Upper lobe of left lung (tissue), 6 donors: ENCODE measurements around the gene PHAF1. TPM values are rescaled to one million over a fixed set of nuclear protein-coding genes. Genes with fewer than 3 reads are reported as not detected.

Experiments used
- ATAC-seq, 2 donors: fragments of 200-7000 bp; cut with Tn5 transposase; one replicate each; pipeline ENCODE4 v1.9.1; 2022; ENCODE audit warnings: mild to moderate bottlenecking in 2 of 2, moderate library complexity in 2 of 2; ENCODE audit not compliant: low FRiP score in 2 of 2
- DNase-seq, 2 donors: peaks; one replicate each; pipeline ENCODE4 v3.0.0-alpha.2; 2019 to 2020
- H3K27ac ChIP-seq, 4 donors: fragments of 200-600 bp; sonication (generic); one replicate each; pipeline ENCODE4 v1.5.1; 2016 to 2019
- H3K27me3 ChIP-seq, 4 donors: fragments of 200-600 bp; sonication (generic); one replicate each; pipeline ENCODE4 v1.5.1; 2017 to 2019
- H3K36me3 ChIP-seq, 4 donors: fragments of 200-600 bp; sonication (generic); one replicate each; pipeline ENCODE4 v1.5.1; 2016 to 2019
- H3K4me1 ChIP-seq, 4 donors: fragments of 200-600 bp; sonication (generic); one replicate each; pipeline ENCODE4 v1.5.1; 2018 to 2019
- H3K4me3 ChIP-seq, 4 donors: fragments of 200-600 bp; sonication (generic); one replicate each; pipeline ENCODE4 v1.5.1; 2017 to 2019; ENCODE audit warnings: mild to moderate bottlenecking in 2 of 4, moderate library complexity in 1 of 4
- H3K9me3 ChIP-seq, 4 donors: fragments of 200-600 bp; sonication (generic); one replicate each; pipeline ENCODE4 v1.5.1; 2018 to 2019
- EP300 ChIP-seq, 4 donors: sonication (generic); formaldehyde crosslinking; IDR thresholded peaks; one replicate each; pipeline ENCODE4 v1.5.1; 2017; ENCODE audit warnings: antibody characterized with exemption in 4 of 4, control low read depth in 2 of 4
- POLR2A ChIP-seq, 4 donors: fragments of 450-650 bp; IDR thresholded peaks; one replicate each; pipeline ENCODE4 v1.5.1; 2016 to 2017; ENCODE audit warnings: antibody characterized with exemption in 4 of 4, mild to moderate bottlenecking in 2 of 4
- POLR2AphosphoS5 ChIP-seq, 2 donors: sonication (generic); formaldehyde crosslinking; IDR thresholded peaks; one replicate each; pipeline ENCODE4 v1.5.1; 2017; ENCODE audit warnings: antibody characterized with exemption in 2 of 2
- WGBS, 2 donors: methylation state at CpG; one replicate each; pipeline ENCODE4 v1.1.5; 2017 to 2018; 5-methylcytosine and 5-hydroxymethylcytosine counted together
- total RNA-seq, 6 donors: library from RNA; depleted of rRNA in 4 of 6; stranded (reverse); fragments of >200 nt in 4 of 6; gene quantifications; one replicate each; pipeline versions ENCODE4 v1.1.0 to v1.2.1, GENCODE V29; 2016 to 2021
- TF ChIP-seq, protein P1 (sequence below), 6 experiments: fragments of 450-650 bp in 4 of 6; fragments of 200-600 bp in 2 of 6; sonication (generic) in 2 of 6; IDR thresholded peaks; one replicate each; pipeline ENCODE4 v1.5.1; 2016 to 2019; ENCODE audit warnings: antibody characterized with exemption in 6 of 6
- donor health status: DM: no; HTN: no; CAD: no; lungs with moderate emphysema.
- donor health status: DM: no; HTN: yes; CAD: no; lungs with severe emphysema.

Gene PHAF1
- 10 to 100 TPM; 16.0 to 32.3 (median 21.9) TPM for total RNA-seq

GRCh38 chr16:67109407-67110135 is at the start of gene PHAF1:
Gene PHAF1 (plus strand): TSS chr16:67109941. CDS start chr16:67110176, 235 bp downstream.
- Histone ChIP-seq H3K36me3 (no peaks in the 10 kb centered on the region), H3K4me1 (peaks cover 23 to 39% (median 30%) of the 10 kb centered on the region in 4 donors), H3K9me3 (no peaks in the 10 kb centered on the region), H3K27me3 (no peaks in the 10 kb centered on the region), H3K4me3 (peak within 1 kb of the TSS; percentile 63 to 96 (median 86)), H3K27ac (peak within 1 kb of the TSS; percentile 78 to 88 (median 83))
- peak; percentile 96 to 99 for ATAC-seq
- 0 to 5% methylated on average over 21 to 37 of the region's 63 CpGs for WGBS, 2 donors
- TF ChIP-seq POLR2A (IDR thresholded peaks at IDR 0.05) (peak in 3 of 4 donors; percentile 38 to 92 (median 81)), EP300 (IDR thresholded peaks at IDR 0.05) (no peak), POLR2AphosphoS5 (IDR thresholded peaks at IDR 0.05) (peak; percentile 53 to 95)
- TF ChIP-seq, protein P1, sequence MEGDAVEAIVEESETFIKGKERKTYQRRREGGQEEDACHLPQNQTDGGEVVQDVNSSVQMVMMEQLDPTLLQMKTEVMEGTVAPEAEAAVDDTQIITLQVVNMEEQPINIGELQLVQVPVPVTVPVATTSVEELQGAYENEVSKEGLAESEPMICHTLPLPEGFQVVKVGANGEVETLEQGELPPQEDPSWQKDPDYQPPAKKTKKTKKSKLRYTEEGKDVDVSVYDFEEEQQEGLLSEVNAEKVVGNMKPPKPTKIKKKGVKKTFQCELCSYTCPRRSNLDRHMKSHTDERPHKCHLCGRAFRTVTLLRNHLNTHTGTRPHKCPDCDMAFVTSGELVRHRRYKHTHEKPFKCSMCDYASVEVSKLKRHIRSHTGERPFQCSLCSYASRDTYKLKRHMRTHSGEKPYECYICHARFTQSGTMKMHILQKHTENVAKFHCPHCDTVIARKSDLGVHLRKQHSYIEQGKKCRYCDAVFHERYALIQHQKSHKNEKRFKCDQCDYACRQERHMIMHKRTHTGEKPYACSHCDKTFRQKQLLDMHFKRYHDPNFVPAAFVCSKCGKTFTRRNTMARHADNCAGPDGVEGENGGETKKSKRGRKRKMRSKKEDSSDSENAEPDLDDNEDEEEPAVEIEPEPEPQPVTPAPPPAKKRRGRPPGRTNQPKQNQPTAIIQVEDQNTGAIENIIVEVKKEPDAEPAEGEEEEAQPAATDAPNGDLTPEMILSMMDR (IDR thresholded peaks at IDR 0.05), result peak in 2 of 6 experiments; percentile 23 to 38
- peak; percentile 96 to 100 for DNase-seq

GRCh38 chr16:67063008-67063407 is 46.7 kb upstream of the PHAF1 start:
- Histone ChIP-seq H3K27me3 (no peaks in the 10 kb centered on the region), H3K27ac (no peak overlapping the region), H3K36me3 (peaks cover 5 to 16% (median 9%) of the 10 kb centered on the region in 4 donors), H3K4me1 (no peaks in the 10 kb centered on the region), H3K9me3 (no peaks in the 10 kb centered on the region), H3K4me3 (no peak overlapping the region)
- DNase-seq (no peak), ATAC-seq (no peak)
- WGBS, 2 donors, result 47 to 53% methylated on average over 2 of the region's 2 CpGs
- no peak for TF ChIP-seq POLR2AphosphoS5 (IDR thresholded peaks at IDR 0.05)
- TF ChIP-seq, protein P1 (IDR thresholded peaks at IDR 0.05), result no peak
- no peak for TF ChIP-seq POLR2A (IDR thresholded peaks at IDR 0.05)
- TF ChIP-seq EP300 (IDR thresholded peaks at IDR 0.05), result no peak

- Histone ChIP-seq H3K4me3 (no peak overlapping the region), H3K4me1 (no peaks in the 10 kb centered on the region), H3K27ac (no peak overlapping the region), H3K9me3 (no peaks in the 10 kb centered on the region), H3K36me3 (peaks cover 7 to 50% (median 27%) of the 10 kb centered on the region in 4 donors), H3K27me3 (no peaks in the 10 kb centered on the region)
- ATAC-seq, result no peak
- TF ChIP-seq, protein P1 (IDR thresholded peaks at IDR 0.05), result no peak
- TF ChIP-seq POLR2A (IDR thresholded peaks at IDR 0.05), result no peak
- no peak for TF ChIP-seq POLR2AphosphoS5 (IDR thresholded peaks at IDR 0.05)
- no peak for TF ChIP-seq EP300 (IDR thresholded peaks at IDR 0.05)
- no peak for DNase-seq
- 98 to 100% methylated on average over 2 of the region's 2 CpGs for WGBS, 2 donors
Measured at GRCh38 chr16:67068212-67068753, 41.5 kb upstream of the PHAF1 start.

- WGBS, 2 donors, result 95 to 99% methylated on average over 4 of the region's 4 CpGs
- peaks cover 10 to 70% (median 39%) of the 10 kb centered on the region in 4 donors for H3K36me3 ChIP-seq
- H3K27ac ChIP-seq, result no peak overlapping the region
Measured at GRCh38 chr16:67071476-67072048, 38.2 kb upstream of the PHAF1 start.

More at GRCh38 chr16:67071476-67072048, 38.2 kb upstream of the PHAF1 start:
- TF ChIP-seq POLR2A (IDR thresholded peaks at IDR 0.05) (no peak), EP300 (IDR thresholded peaks at IDR 0.05) (no peak)
- TF ChIP-seq, protein P1 (IDR thresholded peaks at IDR 0.05), result no peak
- no peaks in the 10 kb centered on the region for H3K27me3 ChIP-seq
- DNase-seq (no peak), ATAC-seq (no peak)
- no peaks in the 10 kb centered on the region for H3K9me3 ChIP-seq
- H3K4me3 ChIP-seq, result no peak overlapping the region
- H3K4me1 ChIP-seq, result no peaks in the 10 kb centered on the region
